Natural killer cell (primary cell): ENCODE measurements around the gene SLC9B1. TPM values are rescaled to one million over a fixed set of nuclear protein-coding genes. Genes with fewer than 3 reads are reported as not detected.
A peak's percentile ranks its signal among the peaks of the same experiment; 100 is the strongest.
"Not testable (repeated sequence)": the region's sequence is repeated elsewhere in the genome, so short reads cannot be mapped to it uniquely, and the experiment has no call there.

Experiments used
- ATAC-seq, 3 donors: fragments of 150-1000 bp in 2 of 3; fragments of 200-7000 bp in 1 of 3; cut with Tn5 transposase; 1 replicate in 1 of 3; 2 replicates in 2 of 3; pipeline ENCODE4 v1.10.0; 2021; ENCODE audit warnings: mild to moderate bottlenecking in 2 of 3, moderate library complexity in 2 of 3
- DNase-seq, 2 donors: peaks; one replicate each; pipeline versions ENCODE4 v3.0.0 to v3.0.0-alpha.2; 2013 to 2021; ENCODE audit warnings: mixed read lengths in 1 of 2
- H3K27ac ChIP-seq: one replicate; pipeline ENCODE4 v1.5.1; 2013; ENCODE audit warnings: mild to moderate bottlenecking, low read length
- H3K27me3 ChIP-seq: one replicate; pipeline ENCODE4 v1.6.1; 2013; ENCODE audit warnings: low read length; ENCODE audit not compliant: control insufficient read depth, insufficient read depth
- H3K36me3 ChIP-seq: one replicate; pipeline ENCODE4 v1.6.1; 2013; ENCODE audit warnings: low read length; ENCODE audit not compliant: control insufficient read depth, insufficient read depth
- H3K4me1 ChIP-seq: one replicate; pipeline ENCODE4 v1.6.1; 2013; ENCODE audit warnings: low read length; ENCODE audit not compliant: control insufficient read depth, insufficient read depth
- H3K4me3 ChIP-seq: one replicate; pipeline ENCODE4 v1.5.1; 2013; ENCODE audit warnings: low read length
- H3K9me3 ChIP-seq: one replicate; pipeline ENCODE4 v1.6.1; 2013; ENCODE audit warnings: low read length; ENCODE audit not compliant: control insufficient read depth, insufficient read depth
- H3K27ac Mint-ChIP-seq, 2 donors: one replicate each; pipeline ENCODE4 v1.8.0; 2022; ENCODE audit warnings: mild to moderate bottlenecking in 2 of 2, mixed read lengths in 2 of 2, moderate library complexity in 1 of 2
- H3K27me3 Mint-ChIP-seq, 2 donors: one replicate each; pipeline ENCODE4 v1.8.0; 2022; ENCODE audit warnings: low read depth in 2 of 2, mixed read lengths in 2 of 2
- H3K36me3 Mint-ChIP-seq: one replicate; pipeline ENCODE4 v1.8.0; 2022; ENCODE audit warnings: mixed read lengths
- H3K4me1 Mint-ChIP-seq, 2 donors: one replicate each; pipeline ENCODE4 v1.8.0; 2022; ENCODE audit warnings: mixed read lengths in 2 of 2
- H3K4me3 Mint-ChIP-seq: one replicate; pipeline ENCODE4 v1.8.0; 2022; ENCODE audit warnings: mild to moderate bottlenecking, moderate library complexity, mixed read lengths
- H3K9me3 Mint-ChIP-seq, 2 donors: one replicate each; pipeline ENCODE4 v1.8.0; 2022; ENCODE audit warnings: mixed read lengths in 2 of 2
- CTCF ChIP-seq: fragments of 200-600 bp; IDR thresholded peaks from one replicate; pipeline ENCODE4 v1.8.0; 2022; ENCODE audit warnings: antibody characterized with exemption
- WGBS: methylation state at CpG from one replicate; pipeline ENCODE4 v1.1.7; 2013; ENCODE audit warnings: missing lambda C conversion rate; ENCODE audit not compliant: insufficient coverage; 5-methylcytosine and 5-hydroxymethylcytosine counted together
- intact Hi-C: fragments of 100-400 bp; cut with micrococcal nuclease; formaldehyde crosslinking; loops from one replicate; pipeline ENCODE4 v1.14.2; 2022
- total RNA-seq, 4 donors: library from RNA; stranded (reverse); fragments of 120-200 nt in 1 of 4; gene quantifications; one replicate each; pipeline versions ENCODE4 v1.2.3 to v1.2.4, GENCODE V29; 2013 to 2022

SLC9B1 gene
- total RNA-seq, 3 donors from 2014 or later (not counting 1 experiment from before 2014, with no cell fraction given) = 2.1 to 4.0 (median 2.5) TPM

GRCh38 chr4:102868153-102868780 is 151.2 kb downstream of the SLC9B1 start:
- Mint-ChIP-seq H3K27me3 (no peaks in the 10 kb centered on the region), H3K9me3 (no peaks in the 10 kb centered on the region), H3K4me3 (peak overlapping the region; percentile 93), H3K4me1 (peaks cover 19 to 24% of the 10 kb centered on the region in 2 donors), H3K36me3 (no peaks in the 10 kb centered on the region), H3K27ac (peak overlapping the region; percentile 97 to 99)
- 9% methylated on average over 23 of the region's 23 CpGs for WGBS
- Histone ChIP-seq H3K36me3 (no peaks in the 10 kb centered on the region), H3K27me3 (no peaks in the 10 kb centered on the region), H3K4me3 (peak overlapping the region; percentile 76), H3K4me1 (peaks cover 16% of the 10 kb centered on the region), H3K9me3 (no peaks in the 10 kb centered on the region), H3K27ac (peak overlapping the region; percentile 96)
- ATAC-seq (no peak), DNase-seq (peak in 1 of 2 donors; percentile 24)
- intact Hi-C loops = loop anchor here (1.0 to 5.0 kb wide), 4 partner anchors 40 to 521 kb away; partner anchors contain the start of gene SLC39A8
- no peak for TF ChIP-seq CTCF

GRCh38 chr4:102867278-102868152 is 152.0 kb downstream of the SLC9B1 start:
- H3K27ac Mint-ChIP-seq = peak overlapping the region; percentile 97 to 99
- no peaks in the 10 kb centered on the region for H3K27me3 Mint-ChIP-seq
- H3K4me1 Mint-ChIP-seq = peaks cover 19% of the 10 kb centered on the region in 2 donors
- Histone ChIP-seq H3K4me3 (peak overlapping the region; percentile 76), H3K27ac (peak overlapping the region; percentile 96), H3K4me1 (peaks cover 16% of the 10 kb centered on the region), H3K36me3 (no peaks in the 10 kb centered on the region), H3K27me3 (no peaks in the 10 kb centered on the region), H3K9me3 (no peaks in the 10 kb centered on the region)
- no peaks in the 10 kb centered on the region for H3K36me3 Mint-ChIP-seq
- ATAC-seq (no peak), DNase-seq (peak in 1 of 2 donors; percentile 21)
- 77% methylated on average over 10 of the region's 12 CpGs for WGBS
- no peaks in the 10 kb centered on the region for H3K9me3 Mint-ChIP-seq
- no peak for TF ChIP-seq CTCF
- H3K4me3 Mint-ChIP-seq = peak overlapping the region; percentile 93
- intact Hi-C loops = loop anchor here (1.0 to 5.0 kb wide), 4 partner anchors 39 to 520 kb away; partner anchors contain the start of gene SLC39A8

- H3K36me3 ChIP-seq, H3K4me3 ChIP-seq, H3K36me3 Mint-ChIP-seq, ATAC-seq, H3K27me3 Mint-ChIP-seq, H3K27ac ChIP-seq, H3K9me3 Mint-ChIP-seq, H3K27me3 ChIP-seq, DNase-seq, H3K9me3 ChIP-seq, H3K4me3 Mint-ChIP-seq, H3K27ac Mint-ChIP-seq: not testable (repeated sequence)
- intact Hi-C loops = loop anchor here (5.0 kb wide), 2 partner anchors 253 to 518 kb away; partner anchors contain the start of gene SLC39A8
- 100% methylated on average over 3 of the region's 5 CpGs for WGBS
- peaks cover 19% of the 10 kb centered on the region in 2 donors for H3K4me1 Mint-ChIP-seq
- peaks cover 16% of the 10 kb centered on the region for H3K4me1 ChIP-seq
These were observed 154.2 kb downstream of the SLC9B1 start for GRCh38 chr4:102865327-102865726.

- Histone ChIP-seq H3K4me3 (no peak overlapping the region), H3K4me1 (peaks cover 4% of the 10 kb centered on the region), H3K27ac (no peak overlapping the region), H3K9me3 (no peaks in the 10 kb centered on the region), H3K27me3 (no peaks in the 10 kb centered on the region), H3K36me3 (no peaks in the 10 kb centered on the region)
- intact Hi-C loops = no loop called here
- H3K4me3 Mint-ChIP-seq = no peak overlapping the region
- peaks cover 5 to 7% of the 10 kb centered on the region in 2 donors for H3K4me1 Mint-ChIP-seq
- no peak for DNase-seq
- TF ChIP-seq CTCF = no peak
- H3K27ac Mint-ChIP-seq = no peak overlapping the region
- 100% methylated on average over 1 of the region's 1 CpG for WGBS
- H3K36me3 Mint-ChIP-seq = peaks cover 16% of the 10 kb centered on the region
- H3K9me3 Mint-ChIP-seq = peaks cover 8 to 11% of the 10 kb centered on the region in 2 donors
- no peak for ATAC-seq
- H3K27me3 Mint-ChIP-seq = no peaks in the 10 kb centered on the region
These were observed 156.8 kb downstream of the SLC9B1 start for GRCh38 chr4:102862747-102863146.
